Gastrocnemius medialis (tissue), 4 donors: ENCODE results near the gene CUZD1. TPM values are rescaled to one million over a fixed set of nuclear protein-coding genes. Genes with fewer than 3 reads are reported as not detected.

Experiments
- ATAC-seq, 2 donors: fragments of 150-250 bp; one replicate each; pipeline ENCODE4 v1.9.1; 2016
- DNase-seq, 2 donors: peaks; one replicate each; pipeline ENCODE4 v3.0.0-alpha.2; 2019
- H3K27ac ChIP-seq, 4 donors: fragments of 200-600 bp; sonication (generic); 1 replicate in 1 of 4; 2 replicates in 3 of 4; pipeline ENCODE4 v1.5.1; 2016 to 2018; ENCODE audit warnings: mild to moderate bottlenecking in 2 of 4, moderate library complexity in 1 of 4
- H3K27me3 ChIP-seq, 3 donors: fragments of 200-600 bp; sonication (generic) in 2 of 3; 1 replicate in 1 of 3; 2 replicates in 2 of 3; pipeline versions ENCODE4 v1.5.1 to v1.6.0; 2016 to 2019; ENCODE audit warnings: mild to moderate bottlenecking in 1 of 3, moderate library complexity in 1 of 3
- H3K36me3 ChIP-seq, 2 donors: fragments of 200-600 bp; sonication (generic) in 1 of 2; one replicate each; pipeline ENCODE4 v1.5.1; 2017 to 2018
- H3K4me1 ChIP-seq, 2 donors: fragments of 200-600 bp; sonication (generic) in 1 of 2; one replicate each; pipeline ENCODE4 v1.5.1; 2016 to 2017; ENCODE audit warnings: mild to moderate bottlenecking in 2 of 2
- H3K4me3 ChIP-seq, 4 donors: fragments of 200-600 bp; sonication (generic) in 3 of 4; 1 replicate in 1 of 4; 2 replicates in 3 of 4; pipeline ENCODE4 v1.5.1; 2016 to 2019; ENCODE audit warnings: mild to moderate bottlenecking in 2 of 4
- H3K9me3 ChIP-seq, 3 donors: fragments of 200-600 bp; sonication (generic) in 2 of 3; 1 replicate in 1 of 3; 2 replicates in 2 of 3; pipeline ENCODE4 v1.5.1; 2016 to 2019
- CTCF ChIP-seq, 5 experiments: fragments of 450-650 bp in 3 of 5; fragments of 200-600 bp in 2 of 5; sonication (generic) in 2 of 5; IDR thresholded peaks in 4 of 5; conservative IDR thresholded peaks in 1 of 5; 1 replicate in 4 of 5; 2 replicates in 1 of 5; pipeline ENCODE4 v1.5.1; 2016 to 2019; ENCODE audit warnings: antibody characterized with exemption in 5 of 5, mild to moderate bottlenecking in 3 of 5, moderate library complexity in 3 of 5
- POLR2A ChIP-seq, 2 donors: fragments of 450-650 bp; IDR thresholded peaks; one replicate each; pipeline ENCODE4 v1.6.1; 2017; ENCODE audit warnings: antibody characterized with exemption in 2 of 2, mild to moderate bottlenecking in 2 of 2, moderate library complexity in 2 of 2
- in situ Hi-C, 4 donors: fragments of 200-750 bp; cut with MboI; loops; one replicate each; pipeline versions ENCODE4 v1.15.0 to v1.8.0; 2017; ENCODE audit warnings: low sequenced_read_pairs in 4 of 4
- intact Hi-C: fragments of 100-400 bp; cut with DNase I; formaldehyde crosslinking; loops from one replicate; pipeline ENCODE4 v1.15.1; 2023; ENCODE audit warnings: low total_unique reads
- total RNA-seq, 4 donors: library from RNA; depleted of rRNA; stranded (reverse); fragments of >200 nt; gene quantifications; one replicate each; pipeline versions ENCODE4 v1.1.0 to v1.2.3, GENCODE V29; 2016

Gene CUZD1
- total RNA-seq, 4 donors from 2014 or later: 0.09 TPM; not detected in 3

- no peaks in the 10 kb centered on the region for H3K9me3 ChIP-seq
- ATAC-seq (no peak), DNase-seq (no peak)
- no peaks in the 10 kb centered on the region for H3K4me1 ChIP-seq
- no peaks in the 10 kb centered on the region for H3K36me3 ChIP-seq
- intact Hi-C loops: no loop called here
- H3K27me3 ChIP-seq: no peaks in the 10 kb centered on the region
- in situ Hi-C loops: no loop called here
- H3K4me3 ChIP-seq: no peak overlapping the region
- TF ChIP-seq POLR2A (IDR thresholded peaks at IDR 0.05) (no peak), CTCF (IDR thresholded peaks at IDR 0.05 in 4 of 5, conservative IDR thresholded peaks at IDR 0.05 in 1 of 5) (no peak)
- H3K27ac ChIP-seq: no peak overlapping the region
These were observed 5.3 kb upstream of the CUZD1 start for GRCh38 chr10:122850705-122851640.

- intact Hi-C loops (no loop called here), in situ Hi-C loops (no loop called here)
- H3K4me1 ChIP-seq: no peaks in the 10 kb centered on the region
- H3K4me3 ChIP-seq: no peak overlapping the region
- DNase-seq (no peak), ATAC-seq (no peak)
- TF ChIP-seq CTCF (IDR thresholded peaks at IDR 0.05 in 4 of 5, conservative IDR thresholded peaks at IDR 0.05 in 1 of 5): no peak
- no peak for TF ChIP-seq POLR2A (IDR thresholded peaks at IDR 0.05)
- no peak overlapping the region for H3K27ac ChIP-seq
- H3K27me3 ChIP-seq: no peaks in the 10 kb centered on the region
- H3K36me3 ChIP-seq: no peaks in the 10 kb centered on the region
- no peaks in the 10 kb centered on the region for H3K9me3 ChIP-seq
These were observed 4.4 kb upstream of the CUZD1 start for GRCh38 chr10:122849900-122850605.

DNA sequence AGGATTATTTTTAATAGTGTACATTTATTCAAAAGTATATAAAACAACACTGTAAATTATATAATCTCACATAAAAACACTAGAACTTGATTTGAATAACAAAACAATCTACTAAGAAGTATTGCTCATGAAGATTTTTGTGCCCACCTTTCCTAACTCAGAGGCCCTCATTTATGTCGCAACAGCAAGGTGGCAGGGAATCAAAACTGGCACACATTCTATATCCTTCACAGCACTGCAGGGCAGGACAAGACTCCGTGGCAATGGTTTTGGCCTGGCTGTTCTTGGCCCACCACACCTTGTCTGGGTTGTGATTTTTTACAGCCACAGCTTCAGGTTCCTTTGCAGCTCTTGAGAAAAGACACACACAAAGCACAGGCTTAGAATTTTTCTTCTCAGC lies 3.4 kb upstream of the CUZD1 start:
- Histone ChIP-seq H3K27ac (no peak overlapping the region), H3K27me3 (no peaks in the 10 kb centered on the region), H3K4me3 (no peak overlapping the region), H3K9me3 (no peaks in the 10 kb centered on the region), H3K36me3 (no peaks in the 10 kb centered on the region), H3K4me1 (no peaks in the 10 kb centered on the region)
- DNase-seq (no peak), ATAC-seq (no peak)
- in situ Hi-C loops: no loop called here
- intact Hi-C loops: no loop called here
- TF ChIP-seq POLR2A (IDR thresholded peaks at IDR 0.05) (no peak), CTCF (IDR thresholded peaks at IDR 0.05 in 4 of 5, conservative IDR thresholded peaks at IDR 0.05 in 1 of 5) (no peak)

- Histone ChIP-seq H3K27me3 (no peaks in the 10 kb centered on the region), H3K36me3 (no peaks in the 10 kb centered on the region), H3K4me1 (no peaks in the 10 kb centered on the region), H3K27ac (no peak overlapping the region), H3K4me3 (no peak overlapping the region), H3K9me3 (no peaks in the 10 kb centered on the region)
- in situ Hi-C loops (no loop called here), intact Hi-C loops (no loop called here)
- DNase-seq (no peak), ATAC-seq (no peak)
- TF ChIP-seq POLR2A (IDR thresholded peaks at IDR 0.05) (no peak), CTCF (IDR thresholded peaks at IDR 0.05 in 4 of 5, conservative IDR thresholded peaks at IDR 0.05 in 1 of 5) (no peak)
These were observed 2.3 kb upstream of the CUZD1 start for GRCh38 chr10:122847782-122848604.
